Transverse colon (tissue), 4 donors: ENCODE data around the gene GATB. TPM values are rescaled to one million over a fixed set of nuclear protein-coding genes. Genes with fewer than 3 reads are reported as not detected.

ENCODE experiments used
- DNase-seq: peaks from one replicate; pipeline ENCODE4 v3.0.0-alpha.2; 2019
- H3K27ac ChIP-seq, 4 donors: fragments of 200-600 bp; sonication (generic); 2 replicates each; pipeline ENCODE4 v1.5.1; 2016 to 2018; ENCODE audit warnings: inconsistent platforms in 4 of 4
- H3K27me3 ChIP-seq: fragments of 200-600 bp; sonication (generic); 2 replicates; pipeline ENCODE4 v1.5.1; 2017; ENCODE audit warnings: inconsistent platforms
- H3K36me3 ChIP-seq, 4 donors: fragments of 200-600 bp; sonication (generic); 2 replicates each; pipeline ENCODE4 v1.5.1; 2017 to 2019; ENCODE audit warnings: inconsistent platforms in 4 of 4
- H3K4me1 ChIP-seq, 4 donors: fragments of 200-600 bp; sonication (generic); 2 replicates each; pipeline ENCODE4 v1.5.1; 2017 to 2020; ENCODE audit warnings: inconsistent platforms in 4 of 4
- H3K4me3 ChIP-seq, 4 donors: fragments of 200-600 bp; sonication (generic); 1 replicate in 1 of 4; 2 replicates in 3 of 4; pipeline versions ENCODE4 v1.5.1 to v1.6.1; 2017 to 2019; ENCODE audit warnings: inconsistent platforms in 4 of 4
- H3K9me3 ChIP-seq, 2 donors: fragments of 200-600 bp; sonication (generic); 2 replicates each; pipeline ENCODE4 v1.5.1; 2017 to 2019; ENCODE audit warnings: inconsistent platforms in 2 of 2
- EP300 ChIP-seq: sonication (generic); formaldehyde crosslinking; IDR thresholded peaks from one replicate; pipeline ENCODE4 v1.6.1; 2017; ENCODE audit warnings: antibody characterized with exemption, low read depth
- POLR2A ChIP-seq: fragments of 450-650 bp; IDR thresholded peaks from one replicate; pipeline ENCODE4 v1.6.1; 2016; ENCODE audit warnings: antibody characterized with exemption, mild to moderate bottlenecking, moderate library complexity
- POLR2AphosphoS5 ChIP-seq, 3 donors: sonication (generic); formaldehyde crosslinking; IDR thresholded peaks; one replicate each; pipeline ENCODE4 v1.6.1; 2016; ENCODE audit warnings: antibody characterized with exemption in 3 of 3
- WGBS, 2 donors: methylation state at CpG; one replicate each; pipeline ENCODE4 v1.1.5; 2018; ENCODE audit warnings: low coverage in 1 of 2; 5-methylcytosine and 5-hydroxymethylcytosine counted together
- in situ Hi-C, 4 donors: fragments of 200-750 bp; cut with MboI; loops; one replicate each; pipeline versions ENCODE4 v1.15.0 to v1.15.1; 2017; ENCODE audit warnings: low sequenced_read_pairs in 3 of 4, low pct_ligation_motif_present in 1 of 4, low pct_unique_long_range_greater_than_20kb in 1 of 4
- intact Hi-C: fragments of 100-400 bp; cut with DNase I; formaldehyde crosslinking; loops from one replicate; pipeline ENCODE4 v1.15.1; 2023; ENCODE audit warnings: low total_unique reads
- total RNA-seq, 4 donors: library from RNA; depleted of rRNA; stranded (reverse); fragments of >200 nt; gene quantifications; one replicate each; pipeline ENCODE4 v1.1.0, GENCODE V29; 2016
- TF ChIP-seq, protein P1 (sequence below), 5 experiments: fragments of 200-600 bp in 3 of 5; fragments of 450-650 bp in 2 of 5; sonication (generic) in 3 of 5; IDR thresholded peaks; 1 replicate in 2 of 5; 2 replicates in 3 of 5; pipeline ENCODE4 v1.5.1; 2016 to 2017; ENCODE audit warnings: antibody characterized with exemption in 5 of 5, inconsistent platforms in 3 of 5, mild to moderate bottlenecking in 2 of 5, moderate library complexity in 1 of 5

Gene GATB
- total RNA-seq, 4 donors from 2014 or later: 22.5 to 111 (median 27.3) TPM

DNA sequence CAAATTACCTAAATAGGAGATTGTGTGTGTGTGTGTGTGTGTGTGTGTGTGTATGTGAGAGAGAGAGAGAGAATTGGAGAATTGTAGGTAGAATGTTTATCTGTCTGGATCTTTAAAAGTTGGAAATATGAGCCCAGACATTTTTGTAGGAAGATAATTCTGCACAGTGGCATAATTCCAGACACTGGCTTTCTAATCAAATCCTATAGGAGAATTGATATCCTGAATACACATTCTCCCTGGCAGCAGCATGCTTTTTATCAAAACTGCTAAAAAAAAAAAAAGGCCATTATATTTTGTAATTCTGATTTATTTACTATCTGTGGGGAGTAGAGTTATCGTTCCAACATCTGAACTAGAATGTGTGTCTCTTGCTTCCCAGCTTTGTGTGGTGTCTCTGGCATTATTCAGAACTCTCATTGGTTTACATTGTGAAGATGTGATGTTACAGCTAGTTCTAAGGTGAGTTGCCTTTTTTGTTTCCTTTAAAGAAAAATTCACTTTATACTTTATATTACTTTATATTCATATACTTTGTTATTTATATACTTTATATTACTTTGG, 122.4 kb downstream of the GATB start:
- no peak overlapping the region for H3K4me3 ChIP-seq
- in situ Hi-C loops: no loop called here
- DNase-seq: no peak
- no peaks in the 10 kb centered on the region for H3K36me3 ChIP-seq
- no peaks in the 10 kb centered on the region for H3K4me1 ChIP-seq
- 70 to 76% methylated on average over 1 of the region's 1 CpG for WGBS, 2 donors
- no peak overlapping the region for H3K27ac ChIP-seq
- H3K27me3 ChIP-seq: no peaks in the 10 kb centered on the region
- H3K9me3 ChIP-seq: no peaks in the 10 kb centered on the region
- intact Hi-C loops: no loop called here
- no peak for TF ChIP-seq POLR2A

DNA sequence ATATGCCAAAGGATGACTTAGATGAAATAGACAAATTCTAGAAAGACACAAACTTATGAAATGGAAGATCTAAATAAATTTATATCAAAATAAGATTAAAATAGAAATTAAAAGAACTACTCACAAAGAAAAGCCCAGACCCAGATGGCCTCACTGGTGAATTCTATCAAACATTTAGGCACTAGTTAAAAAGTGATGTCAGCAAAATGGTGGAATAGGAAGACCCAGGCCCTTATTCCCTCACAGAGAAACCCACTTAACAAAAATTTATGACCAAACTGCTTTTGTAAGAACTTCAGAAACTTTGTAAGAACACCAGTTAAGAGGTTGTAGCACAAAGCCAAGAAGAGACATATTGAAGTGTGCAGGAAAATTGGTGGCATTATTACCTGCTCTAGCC, 129.5 kb downstream of the GATB start:
- intact Hi-C loops: no loop called here

DNA sequence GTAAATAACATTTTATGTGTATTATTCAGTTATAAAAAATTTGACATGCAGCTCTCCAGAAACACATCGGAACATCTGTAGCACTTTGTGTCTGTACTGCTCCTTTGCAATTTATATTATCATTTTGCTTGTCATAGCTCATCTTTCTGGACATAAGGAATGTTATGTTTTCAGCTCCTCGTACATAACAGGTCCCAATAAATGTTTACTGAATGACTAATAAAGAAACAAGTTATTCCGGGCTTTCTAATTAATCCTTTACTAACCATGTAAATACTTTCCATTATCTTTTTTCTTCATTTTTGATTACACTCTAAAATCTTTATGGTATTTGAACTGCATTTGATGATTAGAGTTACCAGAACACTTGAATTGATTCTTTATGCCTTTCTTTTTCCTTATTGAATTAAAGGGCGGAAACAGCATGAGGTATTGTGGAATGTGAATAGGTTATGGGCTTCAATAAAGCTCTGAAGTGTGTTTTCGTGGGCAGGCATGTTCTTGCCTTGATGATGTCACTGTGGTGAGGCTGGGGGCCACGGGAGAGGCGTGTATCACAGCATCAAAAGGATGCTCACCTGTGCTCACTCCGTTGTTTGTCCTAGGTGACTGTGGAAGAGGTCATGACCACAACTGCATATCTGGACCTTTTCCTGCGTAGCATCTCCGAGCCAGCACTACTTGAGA, 131.6 kb downstream of the GATB start:
- no peak for DNase-seq
- intact Hi-C loops (no loop called here), in situ Hi-C loops (no loop called here)
- Histone ChIP-seq H3K27ac (no peak overlapping the region), H3K27me3 (no peaks in the 10 kb centered on the region), H3K36me3 (no peaks in the 10 kb centered on the region), H3K4me1 (no peaks in the 10 kb centered on the region), H3K4me3 (no peak overlapping the region), H3K9me3 (no peaks in the 10 kb centered on the region)
- 54 to 58% methylated on average over 10 of the region's 10 CpGs for WGBS, 2 donors
- TF ChIP-seq POLR2A (no peak), POLR2AphosphoS5 (IDR thresholded peaks at IDR 0.05) (no peak), EP300 (no peak)
- TF ChIP-seq, protein P1, sequence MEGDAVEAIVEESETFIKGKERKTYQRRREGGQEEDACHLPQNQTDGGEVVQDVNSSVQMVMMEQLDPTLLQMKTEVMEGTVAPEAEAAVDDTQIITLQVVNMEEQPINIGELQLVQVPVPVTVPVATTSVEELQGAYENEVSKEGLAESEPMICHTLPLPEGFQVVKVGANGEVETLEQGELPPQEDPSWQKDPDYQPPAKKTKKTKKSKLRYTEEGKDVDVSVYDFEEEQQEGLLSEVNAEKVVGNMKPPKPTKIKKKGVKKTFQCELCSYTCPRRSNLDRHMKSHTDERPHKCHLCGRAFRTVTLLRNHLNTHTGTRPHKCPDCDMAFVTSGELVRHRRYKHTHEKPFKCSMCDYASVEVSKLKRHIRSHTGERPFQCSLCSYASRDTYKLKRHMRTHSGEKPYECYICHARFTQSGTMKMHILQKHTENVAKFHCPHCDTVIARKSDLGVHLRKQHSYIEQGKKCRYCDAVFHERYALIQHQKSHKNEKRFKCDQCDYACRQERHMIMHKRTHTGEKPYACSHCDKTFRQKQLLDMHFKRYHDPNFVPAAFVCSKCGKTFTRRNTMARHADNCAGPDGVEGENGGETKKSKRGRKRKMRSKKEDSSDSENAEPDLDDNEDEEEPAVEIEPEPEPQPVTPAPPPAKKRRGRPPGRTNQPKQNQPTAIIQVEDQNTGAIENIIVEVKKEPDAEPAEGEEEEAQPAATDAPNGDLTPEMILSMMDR (IDR thresholded peaks at IDR 0.05): no peak

More for the DNA sequence above, 129.5 kb downstream of the GATB start:
- Histone ChIP-seq H3K27ac (no peak overlapping the region), H3K36me3 (no peaks in the 10 kb centered on the region), H3K4me1 (no peaks in the 10 kb centered on the region), H3K27me3 (no peaks in the 10 kb centered on the region), H3K4me3 (no peak overlapping the region), H3K9me3 (no peaks in the 10 kb centered on the region)
- DNase-seq: no peak
- TF ChIP-seq, protein P1 (IDR thresholded peaks at IDR 0.05): no peak
- TF ChIP-seq POLR2A (no peak), POLR2AphosphoS5 (IDR thresholded peaks at IDR 0.05) (no peak), EP300 (no peak)
- in situ Hi-C loops: no loop called here

DNA sequence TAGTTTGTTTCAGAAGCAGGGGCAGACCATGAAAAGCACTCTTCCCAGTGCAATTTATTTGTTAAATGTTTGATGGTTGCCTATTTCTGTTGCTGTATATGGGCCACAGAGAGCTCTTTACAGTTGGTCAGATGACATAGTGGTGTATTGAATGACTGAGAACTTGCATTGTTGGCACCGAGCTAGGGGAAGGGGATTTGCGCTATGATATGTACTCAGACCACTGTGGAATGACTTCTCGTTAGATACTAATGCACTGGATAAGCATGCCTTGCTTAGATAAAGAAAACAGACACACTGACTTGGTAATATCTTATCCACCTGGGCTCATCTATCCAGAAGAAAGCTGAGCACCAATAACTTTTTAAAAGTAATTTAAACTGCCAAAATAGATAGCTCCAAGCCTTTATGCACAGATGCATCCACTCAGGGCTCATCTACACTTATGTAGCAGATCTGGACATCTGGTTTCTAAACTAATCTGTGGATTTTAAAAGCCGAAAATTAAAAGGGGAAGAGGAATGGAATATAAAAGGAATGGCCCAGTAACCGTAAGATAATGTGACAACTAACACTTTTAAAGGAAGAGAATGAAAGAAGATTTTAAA, 132.7 kb downstream of the GATB start:
- DNase-seq: no peak
- in situ Hi-C loops: no loop called here
- H3K4me1 ChIP-seq: no peaks in the 10 kb centered on the region
- no peaks in the 10 kb centered on the region for H3K36me3 ChIP-seq
- intact Hi-C loops: no loop called here
- no peak overlapping the region for H3K27ac ChIP-seq
- no peaks in the 10 kb centered on the region for H3K27me3 ChIP-seq
- WGBS, 2 donors: 80 to 83% methylated on average over 2 to 5 of the region's 5 CpGs
- TF ChIP-seq EP300: no peak
- H3K4me3 ChIP-seq: no peak overlapping the region
- H3K9me3 ChIP-seq: no peaks in the 10 kb centered on the region

DNA sequence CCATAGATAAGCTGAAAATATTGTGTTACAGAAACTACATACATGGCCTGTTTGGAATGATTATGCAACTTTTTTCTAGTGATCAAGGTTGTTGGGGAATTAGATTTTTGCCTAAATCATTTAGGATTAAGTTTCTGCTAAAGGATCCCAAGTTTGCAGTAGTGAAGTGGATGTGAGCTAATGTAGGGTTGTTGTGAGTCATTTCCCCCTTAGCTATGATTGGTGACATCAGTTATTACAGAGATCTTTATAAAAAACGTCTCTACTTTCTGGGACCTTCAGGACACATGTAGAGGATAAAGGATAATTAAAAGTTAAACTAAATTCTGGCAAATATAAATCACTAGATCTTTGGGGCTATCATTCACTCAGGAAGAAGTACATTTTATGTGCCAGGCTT, 133.3 kb downstream of the GATB start:
- TF ChIP-seq, protein P1 (IDR thresholded peaks at IDR 0.05): no peak
- TF ChIP-seq EP300: no peak
- no peak for TF ChIP-seq POLR2A
- TF ChIP-seq POLR2AphosphoS5 (IDR thresholded peaks at IDR 0.05): no peak

More for the DNA sequence above, 133.3 kb downstream of the GATB start:
- Histone ChIP-seq H3K4me1 (no peaks in the 10 kb centered on the region), H3K9me3 (no peaks in the 10 kb centered on the region), H3K36me3 (no peaks in the 10 kb centered on the region), H3K27me3 (no peaks in the 10 kb centered on the region), H3K27ac (no peak overlapping the region), H3K4me3 (no peak overlapping the region)
- intact Hi-C loops: no loop called here
- 50% methylated on average over 1 of the region's 1 CpG for whole genome bisulfite sequencing, 2 donors
- in situ Hi-C loops: no loop called here
- DNase-seq: no peak
